ENCODE measurements around the gene SPC24. TPM values are rescaled to one million over a fixed set of nuclear protein-coding genes. Genes with fewer than 3 reads are reported as not detected.
A peak's percentile ranks its signal among the peaks of the same experiment; 100 is the strongest.
"Not testable (repeated sequence)": the region's sequence is repeated elsewhere in the genome, so short reads cannot be mapped to it uniquely, and the experiment has no call there.

SPC24 gene
- total and polyA plus RNA-seq, 4 donors: 12.2 to 32.9 (median 17.3) TPM

- DNase-seq (ENCODE audit: low read depth in 4 of 6, low spot score in 6 of 6): no peak
- Histone ChIP-seq H3K4me3 (ENCODE audit: low read depth, low read length) (no peak overlapping the region), H3K36me3 (ENCODE audit: control insufficient read depth, insufficient read depth, low read length) (peaks cover 58% of the 10 kb centered on the region), H3K4me1 (ENCODE audit: control insufficient read depth, insufficient read depth, low read length) (peaks cover 15% of the 10 kb centered on the region), H3K9me3 (ENCODE audit: control insufficient read depth, insufficient read depth, low read length) (no peaks in the 10 kb centered on the region), H3K27me3 (ENCODE audit: control insufficient read depth, insufficient read depth, low read length) (no peaks in the 10 kb centered on the region), H3K27ac (ENCODE audit: low read depth, low read length) (no peak overlapping the region)
- 92% methylated on average over 26 of the region's 31 CpGs for WGBS (ENCODE audit: insufficient coverage)
Measured at GRCh38 chr19:11169896-11170678, 14.5 kb upstream of the SPC24 start.

GRCh38 chr19:11168568-11168967 is 13.0 kb upstream of the SPC24 start:
- Histone ChIP-seq H3K4me1 (ENCODE audit: control insufficient read depth, insufficient read depth, low read length) (peaks cover 28% of the 10 kb centered on the region), H3K4me3 (ENCODE audit: low read depth, low read length) (no peak overlapping the region), H3K27me3 (ENCODE audit: control insufficient read depth, insufficient read depth, low read length) (no peaks in the 10 kb centered on the region), H3K27ac (ENCODE audit: low read depth, low read length) (no peak overlapping the region), H3K36me3 (ENCODE audit: control insufficient read depth, insufficient read depth, low read length) (peaks cover 44% of the 10 kb centered on the region), H3K9me3 (ENCODE audit: control insufficient read depth, insufficient read depth, low read length) (no peaks in the 10 kb centered on the region)
- DNase-seq (ENCODE audit: low read depth in 4 of 6, low spot score in 6 of 6): no peak
- 87% methylated on average over 7 of the region's 7 CpGs for WGBS (ENCODE audit: insufficient coverage)

DNA sequence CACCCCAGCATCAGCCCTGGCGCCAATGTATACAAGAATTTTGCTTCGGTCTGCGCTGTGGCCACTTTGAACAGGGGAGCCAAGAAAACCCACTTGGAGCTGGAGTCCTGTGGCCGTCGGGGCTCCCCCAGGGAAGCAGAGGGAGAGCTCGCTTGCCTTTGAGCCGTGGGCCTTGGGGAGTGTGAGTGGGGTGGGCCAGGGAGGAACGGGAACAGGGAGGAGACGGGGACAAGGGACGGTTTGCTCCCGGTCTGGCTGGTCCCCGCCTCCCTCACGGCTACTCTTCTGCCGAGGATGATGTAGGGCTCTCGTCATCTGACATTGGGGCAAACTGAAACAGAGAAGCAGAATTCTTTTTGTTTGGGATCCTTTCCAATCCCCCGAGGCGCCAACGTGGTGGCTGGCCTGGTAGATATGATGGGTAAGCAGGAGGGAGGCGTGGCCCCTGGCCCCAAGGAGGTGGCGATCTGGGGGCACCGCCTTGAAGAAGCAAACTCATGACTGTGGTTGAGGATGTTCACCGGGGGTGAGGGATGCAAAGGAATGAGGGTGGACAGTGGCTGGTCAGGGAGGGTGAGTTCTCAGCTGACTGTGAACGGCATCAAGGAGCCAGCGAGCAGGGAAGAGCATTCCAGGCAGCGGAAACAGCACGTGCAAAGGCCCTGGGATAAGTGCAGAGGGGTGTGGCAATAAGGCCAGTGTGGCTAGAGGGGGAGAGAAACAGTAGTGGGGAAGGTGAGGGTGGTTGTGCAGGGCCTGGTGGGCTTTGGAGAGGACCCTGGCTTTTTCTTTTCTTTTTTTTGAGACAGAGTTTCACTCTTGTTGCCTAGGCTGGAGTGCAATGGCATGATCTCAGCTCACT is 10.9 kb upstream of the SPC24 start:
- Histone ChIP-seq H3K27me3 (ENCODE audit: control insufficient read depth, insufficient read depth, low read length) (no peaks in the 10 kb centered on the region), H3K9me3 (ENCODE audit: control insufficient read depth, insufficient read depth, low read length) (no peaks in the 10 kb centered on the region), H3K4me1 (ENCODE audit: control insufficient read depth, insufficient read depth, low read length) (peaks cover 28% of the 10 kb centered on the region), H3K4me3 (ENCODE audit: low read depth, low read length) (no peak overlapping the region), H3K27ac (ENCODE audit: low read depth, low read length) (peak overlapping the region; percentile 82), H3K36me3 (ENCODE audit: control insufficient read depth, insufficient read depth, low read length) (peaks cover 31% of the 10 kb centered on the region)
- 86% methylated on average over 26 of the region's 26 CpGs for WGBS (ENCODE audit: insufficient coverage)
- DNase-seq (ENCODE audit: low read depth in 4 of 6, low spot score in 6 of 6): peak in 1 of 6 donors; percentile 35

DNA sequence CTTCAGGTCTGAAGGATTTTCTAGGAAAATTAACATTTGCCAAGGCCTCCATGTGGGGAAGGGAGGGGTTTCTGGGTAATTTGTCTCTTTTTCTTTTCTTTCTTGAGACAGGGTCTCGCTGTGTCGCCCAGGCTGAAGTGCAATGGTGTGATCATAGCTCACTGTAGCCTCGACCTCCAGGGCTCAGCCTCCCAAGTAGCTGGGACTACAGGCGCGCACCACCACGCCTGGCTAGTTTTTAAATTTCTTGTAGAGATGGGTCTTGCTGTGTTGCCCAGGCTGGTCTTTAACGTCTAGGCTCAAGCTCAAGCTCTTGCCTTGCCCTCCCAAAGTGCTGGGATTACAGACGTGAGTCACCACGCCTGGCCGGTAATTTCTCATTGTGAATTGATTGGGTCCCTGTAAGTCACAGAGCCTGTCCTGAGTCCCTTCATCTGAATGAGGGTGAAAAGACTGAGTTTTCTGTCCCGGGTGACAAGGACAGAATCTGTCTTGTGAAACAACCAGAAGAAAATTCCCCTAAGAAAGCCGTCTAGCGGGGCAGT is 10.0 kb upstream of the SPC24 start:
- 77% methylated on average over 9 of the region's 13 CpGs for WGBS (ENCODE audit: insufficient coverage)
- Histone ChIP-seq H3K36me3 (ENCODE audit: control insufficient read depth, insufficient read depth, low read length) (peaks cover 31% of the 10 kb centered on the region), H3K27ac (ENCODE audit: low read depth, low read length) (peak overlapping the region; percentile 82)

GRCh38 chr19:11164879-11165406 is 9.4 kb upstream of the SPC24 start:
- Histone ChIP-seq H3K4me3 (ENCODE audit: low read depth, low read length) (no peak overlapping the region), H3K9me3 (ENCODE audit: control insufficient read depth, insufficient read depth, low read length) (no peaks in the 10 kb centered on the region), H3K27ac (ENCODE audit: low read depth, low read length) (peak overlapping the region; percentile 82), H3K27me3 (ENCODE audit: control insufficient read depth, insufficient read depth, low read length) (no peaks in the 10 kb centered on the region), H3K4me1 (ENCODE audit: control insufficient read depth, insufficient read depth, low read length) (peaks cover 28% of the 10 kb centered on the region), H3K36me3 (ENCODE audit: control insufficient read depth, insufficient read depth, low read length) (peaks cover 25% of the 10 kb centered on the region)
- peak in 4 of 6 donors; percentile 1 to 95 (median 53) for DNase-seq (ENCODE audit: low read depth in 4 of 6, low spot score in 6 of 6)
- 21% methylated on average over 16 of the region's 17 CpGs for WGBS (ENCODE audit: insufficient coverage)

More for the DNA sequence above, 10.0 kb upstream of the SPC24 start:
- no peak for DNase-seq (ENCODE audit: low read depth in 4 of 6, low spot score in 6 of 6)
- no peaks in the 10 kb centered on the region for H3K27me3 ChIP-seq (ENCODE audit: control insufficient read depth, insufficient read depth, low read length)
- no peak overlapping the region for H3K4me3 ChIP-seq (ENCODE audit: low read depth, low read length)
- peaks cover 28% of the 10 kb centered on the region for H3K4me1 ChIP-seq (ENCODE audit: control insufficient read depth, insufficient read depth, low read length)
- H3K9me3 ChIP-seq (ENCODE audit: control insufficient read depth, insufficient read depth, low read length): no peaks in the 10 kb centered on the region

- 40% methylated on average over 10 of the region's 11 CpGs for WGBS (ENCODE audit: insufficient coverage)
- DNase-seq (ENCODE audit: low read depth in 4 of 6, low spot score in 6 of 6): peak in 1 of 6 donors; percentile 54
- H3K9me3 ChIP-seq (ENCODE audit: control insufficient read depth, insufficient read depth, low read length): no peaks in the 10 kb centered on the region
Measured at GRCh38 chr19:11164296-11164695, 8.7 kb upstream of the SPC24 start.

DNA sequence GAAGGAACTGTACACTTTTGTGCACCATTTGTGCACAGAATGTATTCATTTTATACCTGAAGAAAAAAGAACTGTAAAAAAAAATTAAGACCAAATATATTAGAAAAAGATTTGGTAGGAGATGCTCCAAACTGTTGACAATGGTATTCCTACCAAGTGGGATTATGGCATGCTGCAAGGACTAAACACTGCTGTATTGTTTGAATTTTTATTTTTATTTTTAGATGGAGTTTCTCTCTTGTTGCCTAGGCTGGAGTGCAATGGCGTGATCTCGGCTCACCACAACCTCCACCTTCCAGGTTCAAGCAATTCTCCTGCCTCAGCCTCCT is 4.8 kb upstream of the SPC24 start:
- DNase-seq (ENCODE audit: low read depth in 4 of 6, low spot score in 6 of 6); H3K9me3 ChIP-seq (ENCODE audit: control insufficient read depth, insufficient read depth, low read length); H3K4me3 ChIP-seq (ENCODE audit: low read depth, low read length); H3K27me3 ChIP-seq (ENCODE audit: control insufficient read depth, insufficient read depth, low read length); H3K36me3 ChIP-seq (ENCODE audit: control insufficient read depth, insufficient read depth, low read length): not testable (repeated sequence)
- WGBS (ENCODE audit: insufficient coverage): no CpG with 5 or more reads among the region's 2 CpGs
- H3K4me1 ChIP-seq (ENCODE audit: control insufficient read depth, insufficient read depth, low read length): peaks cover 24% of the 10 kb centered on the region
- H3K27ac ChIP-seq (ENCODE audit: low read depth, low read length): peak overlapping the region; percentile 16

More at GRCh38 chr19:11164296-11164695, 8.7 kb upstream of the SPC24 start:
- H3K4me1 ChIP-seq (ENCODE audit: control insufficient read depth, insufficient read depth, low read length): peaks cover 28% of the 10 kb centered on the region
- peaks cover 19% of the 10 kb centered on the region for H3K36me3 ChIP-seq (ENCODE audit: control insufficient read depth, insufficient read depth, low read length)
- H3K27ac ChIP-seq (ENCODE audit: low read depth, low read length): peak overlapping the region; percentile 82
- no peaks in the 10 kb centered on the region for H3K27me3 ChIP-seq (ENCODE audit: control insufficient read depth, insufficient read depth, low read length)
- H3K4me3 ChIP-seq (ENCODE audit: low read depth, low read length): no peak overlapping the region

DNA sequence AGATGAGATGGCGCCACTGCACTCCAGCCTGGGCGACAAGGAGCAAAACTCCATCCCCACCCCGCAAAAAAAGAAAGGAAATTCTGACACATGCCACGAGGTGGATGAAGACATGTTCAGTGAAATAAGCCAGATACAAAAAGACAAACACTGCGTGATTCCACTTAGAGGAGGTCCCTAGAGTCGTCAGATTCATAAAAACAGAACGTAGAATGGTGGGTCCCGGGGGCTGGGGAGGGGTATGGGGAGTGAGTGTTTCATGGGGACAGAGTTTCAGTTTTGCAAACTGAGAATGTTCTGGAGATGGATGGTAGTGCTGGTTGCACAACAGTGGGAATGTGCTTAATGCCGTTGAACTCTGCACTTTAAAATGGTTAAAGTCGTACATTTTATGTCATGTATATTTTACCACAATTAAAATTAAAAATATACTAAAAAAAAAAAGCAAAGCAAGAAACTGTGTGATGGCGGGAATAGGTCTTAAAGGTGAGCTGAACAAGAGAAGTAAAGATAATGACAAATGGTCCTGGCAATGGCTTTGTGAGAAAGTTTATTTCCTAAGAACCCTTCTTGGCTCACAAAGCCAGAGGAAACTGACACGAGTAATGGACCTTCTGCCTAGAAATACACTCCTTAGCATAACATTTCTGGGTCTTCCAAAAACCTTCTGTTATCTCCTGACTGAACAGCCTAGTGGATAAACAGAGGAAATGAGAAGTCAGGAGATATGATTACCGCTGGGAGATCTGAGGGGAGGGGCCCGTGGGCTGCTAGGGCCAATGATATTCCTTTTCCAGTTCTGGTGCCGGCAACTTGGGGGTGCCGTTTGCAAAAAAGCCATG is 4.2 kb upstream of the SPC24 start:
- Histone ChIP-seq H3K9me3 (ENCODE audit: control insufficient read depth, insufficient read depth, low read length) (no peaks in the 10 kb centered on the region), H3K4me3 (ENCODE audit: low read depth, low read length) (no peak overlapping the region), H3K36me3 (ENCODE audit: control insufficient read depth, insufficient read depth, low read length) (no peaks in the 10 kb centered on the region), H3K27me3 (ENCODE audit: control insufficient read depth, insufficient read depth, low read length) (no peaks in the 10 kb centered on the region), H3K27ac (ENCODE audit: low read depth, low read length) (peak overlapping the region; percentile 16), H3K4me1 (ENCODE audit: control insufficient read depth, insufficient read depth, low read length) (peaks cover 23% of the 10 kb centered on the region)
- peak in 1 of 6 donors; percentile 38 for DNase-seq (ENCODE audit: low read depth in 4 of 6, low spot score in 6 of 6)
- 53% methylated on average over 6 of the region's 16 CpGs for WGBS (ENCODE audit: insufficient coverage)

GRCh38 chr19:11154683-11155047 is 917 bp downstream of the SPC24 start:
- H3K27me3 ChIP-seq (ENCODE audit: control insufficient read depth, insufficient read depth, low read length): no peaks in the 10 kb centered on the region
- DNase-seq (ENCODE audit: low read depth in 4 of 6, low spot score in 6 of 6): no peak
- H3K9me3 ChIP-seq (ENCODE audit: control insufficient read depth, insufficient read depth, low read length): no peaks in the 10 kb centered on the region
- H3K4me3 ChIP-seq (ENCODE audit: low read depth, low read length): peak overlapping the region; percentile 56
- H3K36me3 ChIP-seq (ENCODE audit: control insufficient read depth, insufficient read depth, low read length): no peaks in the 10 kb centered on the region
- H3K4me1 ChIP-seq (ENCODE audit: control insufficient read depth, insufficient read depth, low read length): peaks cover 22% of the 10 kb centered on the region
- no peak overlapping the region for H3K27ac ChIP-seq (ENCODE audit: low read depth, low read length)
- 46% methylated on average over 6 of the region's 6 CpGs for WGBS (ENCODE audit: insufficient coverage)
